GM23338 (cell line): ENCODE data around the gene CCNI. TPM values are rescaled to one million over a fixed set of nuclear protein-coding genes. Genes with fewer than 3 reads are reported as not detected.

Experiments used
- polyA plus RNA-seq: library from polyadenylated mRNA; unstranded; fragments of >200 nt; fragmentation: Nextera tagmentation; extraction: Ambion mirVana; gene quantifications from 2 replicates; pipeline ENCODE4 v1.2.1, GENCODE V29; 2016
- total RNA-seq: library from RNA; depleted of rRNA; stranded (reverse); fragments of >200 nt; shearing (Covaris generic); gene quantifications from 2 replicates; pipeline ENCODE4 v1.2.3, GENCODE V29; 2014; rRNA removed

Gene CCNI
- total and polyA plus RNA-seq, 2 experiments from 2014 or later, result 207 to 248 TPM

Other genes with a start within 250 kb of the CCNI start
- 1.1 and 2.8 TPM in 2 replicates for gene SOWAHB, start 177.8 kb downstream of the CCNI start, total RNA-seq
- gene SOWAHB, start 177.8 kb downstream of the CCNI start, polyA plus RNA-seq, result 0.08 and 0.19 TPM in 2 replicates
- 72.0 and 81.6 TPM in 2 replicates for gene SEPTIN11, start 126.2 kb downstream of the CCNI start, total RNA-seq
- 57.3 and 80.0 TPM in 2 replicates for gene SEPTIN11, start 126.2 kb downstream of the CCNI start, polyA plus RNA-seq
- 14.2 and 16.5 TPM in 2 replicates for gene CCNG2, start 81.2 kb upstream of the CCNI start, total RNA-seq
- 5.4 and 7.1 TPM in 2 replicates for gene CCNG2, start 81.2 kb upstream of the CCNI start, polyA plus RNA-seq